CD14-positive monocyte (primary cell): ENCODE data around the gene DCAKD. TPM values are rescaled to one million over a fixed set of nuclear protein-coding genes. Genes with fewer than 3 reads are reported as not detected.

ENCODE experiments used
- DNase-seq, 3 donors: peaks; one replicate each; pipeline ENCODE4 v3.0.0-alpha.2; 2011 to 2022
- H2AFZ ChIP-seq: 2 replicates; pipeline ENCODE4 v1.6.0; 2012; ENCODE audit warnings: mild to moderate bottlenecking, low read depth, low read length, inconsistent platforms; ENCODE audit not compliant: insufficient read depth, poor library complexity, severe bottlenecking
- H3K27ac ChIP-seq, 2 donors: 1 replicate in 1 of 2; 2 replicates in 1 of 2; pipeline ENCODE4 v1.5.1; 2012 to 2013; ENCODE audit warnings: low read length in 2 of 2, control low read depth in 1 of 2, inconsistent platforms in 1 of 2, low read depth in 1 of 2, mild to moderate bottlenecking in 1 of 2
- H3K27me3 ChIP-seq, 2 donors: one replicate each; pipeline versions ENCODE4 v1.6.0 to v1.6.1; 2011 to 2013; ENCODE audit warnings: low read length in 2 of 2; ENCODE audit not compliant: control insufficient read depth in 2 of 2, insufficient read depth in 2 of 2
- H3K36me3 ChIP-seq, 2 donors: replicated peaks in 1 of 2; 1 replicate in 1 of 2; 2 replicates in 1 of 2; pipeline versions ENCODE4 v1.5.1 to v1.6.1; 2012 to 2013; ENCODE audit warnings: low read length in 2 of 2, control low read depth in 1 of 2, inconsistent platforms in 1 of 2, mild to moderate bottlenecking in 1 of 2; ENCODE audit not compliant: insufficient read depth in 2 of 2, control insufficient read depth in 1 of 2
- H3K4me1 ChIP-seq, 2 donors: 1 replicate in 1 of 2; 2 replicates in 1 of 2; pipeline versions ENCODE4 v1.5.1 to v1.6.1; 2012 to 2013; ENCODE audit warnings: low read length in 2 of 2, control low read depth in 1 of 2, inconsistent platforms in 1 of 2, mild to moderate bottlenecking in 1 of 2, moderate library complexity in 1 of 2; ENCODE audit not compliant: insufficient read depth in 2 of 2, control insufficient read depth in 1 of 2
- H3K4me2 ChIP-seq: replicated peaks from 2 replicates; pipeline ENCODE3; 2012; ENCODE audit warnings: low read length, moderate library complexity, mild to moderate bottlenecking; ENCODE audit not compliant: poor library complexity, severe bottlenecking; ENCODE audit errors: extremely low read depth
- H3K4me3 ChIP-seq, 3 experiments: fragments of 200-600 bp in 1 of 3; sonication (generic) in 1 of 3; replicated peaks in 1 of 3; 1 replicate in 2 of 3; 2 replicates in 1 of 3; pipeline ENCODE4 v1.5.1; 2011 to 2013; ENCODE audit warnings: low read length in 3 of 3, mild to moderate bottlenecking in 3 of 3, control low read depth in 2 of 3, low read depth in 2 of 3, inconsistent platforms in 1 of 3, moderate library complexity in 1 of 3
- H3K79me2 ChIP-seq: 2 replicates; pipeline ENCODE4 v1.6.0; 2012; ENCODE audit warnings: mild to moderate bottlenecking, control low read depth, inconsistent platforms, low read length, moderate library complexity; ENCODE audit not compliant: insufficient read depth
- H3K9ac ChIP-seq: 2 replicates; pipeline ENCODE4 v1.6.0; 2017; ENCODE audit warnings: low read length, mild to moderate bottlenecking; ENCODE audit not compliant: insufficient read depth, poor library complexity, severe bottlenecking
- H3K9me3 ChIP-seq, 2 donors: replicated peaks in 1 of 2; 1 replicate in 1 of 2; 2 replicates in 1 of 2; pipeline versions ENCODE4 v1.5.1 to v1.6.1; 2012 to 2013; ENCODE audit warnings: low read length in 2 of 2, control low read depth in 1 of 2; ENCODE audit not compliant: control insufficient read depth in 1 of 2, insufficient read depth in 1 of 2
- H4K20me1 ChIP-seq: 2 replicates; pipeline ENCODE4 v1.6.0; 2012; ENCODE audit warnings: mild to moderate bottlenecking, low read length, control low read depth, moderate library complexity; ENCODE audit not compliant: insufficient read depth
- H3K27ac Mint-ChIP-seq, 7 donors: one replicate each; pipeline ENCODE4 v1.8.0; 2020; ENCODE audit warnings: mild to moderate bottlenecking in 7 of 7, mixed read lengths in 7 of 7, moderate library complexity in 6 of 7, inconsistent platforms in 2 of 7
- H3K27me3 Mint-ChIP-seq, 3 donors: one replicate each; pipeline ENCODE4 v1.8.0; 2021 to 2022; ENCODE audit warnings: low read depth in 3 of 3, mild to moderate bottlenecking in 3 of 3, mixed read lengths in 3 of 3, moderate library complexity in 3 of 3, inconsistent platforms in 1 of 3
- H3K36me3 Mint-ChIP-seq, 2 donors: one replicate each; pipeline ENCODE4 v1.8.0; 2020; ENCODE audit warnings: mixed read lengths in 2 of 2, inconsistent platforms in 1 of 2, mild to moderate bottlenecking in 1 of 2
- H3K4me1 Mint-ChIP-seq: one replicate; pipeline ENCODE4 v1.8.0; 2020; ENCODE audit warnings: mild to moderate bottlenecking, mixed read lengths
- H3K4me3 Mint-ChIP-seq, 2 donors: one replicate each; pipeline ENCODE4 v1.8.0; 2020; ENCODE audit warnings: mild to moderate bottlenecking in 2 of 2, mixed read lengths in 2 of 2, moderate library complexity in 1 of 2
- H3K9me3 Mint-ChIP-seq, 7 donors: one replicate each; pipeline ENCODE4 v1.8.0; 2020 to 2022; ENCODE audit warnings: mixed read lengths in 7 of 7, mild to moderate bottlenecking in 6 of 7, moderate library complexity in 6 of 7, inconsistent platforms in 2 of 7
- WGBS: methylation state at CpG from one replicate; pipeline ENCODE4 v1.1.5; 2013; ENCODE audit warnings: missing lambda C conversion rate; ENCODE audit not compliant: insufficient coverage; 5-methylcytosine and 5-hydroxymethylcytosine counted together
- intact Hi-C, 2 donors: fragments of 100-400 bp; cut with micrococcal nuclease; formaldehyde crosslinking; loops; one replicate each; pipeline versions ENCODE4 v1.15.0 to v1.15.1; 2023
- polyA plus RNA-seq, 3 donors: library from polyadenylated mRNA; depleted of rRNA in 1 of 3; unstranded in 2 of 3; stranded (reverse) in 1 of 3; fragments of 300-500 nt in 2 of 3; fragments of >200 nt in 1 of 3; fragmentation: Illumina TruSeq in 2 of 3; gene quantifications; 1 replicate in 2 of 3; 2 replicates in 1 of 3; pipeline ENCODE4 v1.2.3, GENCODE V29; 2012 to 2021
- TF ChIP-seq, protein P1 (sequence below): fragments of 200-600 bp; IDR thresholded peaks from one replicate; pipeline ENCODE4 v1.8.0; 2022; ENCODE audit warnings: antibody characterized with exemption, mild to moderate bottlenecking

The DCAKD gene
- polyA plus RNA-seq, 3 donors = 6.6 to 10.0 (median 8.7) TPM

- H3K36me3 Mint-ChIP-seq = peaks cover 29 to 51% of the 10 kb centered on the region in 2 donors
- TF ChIP-seq, protein P1, sequence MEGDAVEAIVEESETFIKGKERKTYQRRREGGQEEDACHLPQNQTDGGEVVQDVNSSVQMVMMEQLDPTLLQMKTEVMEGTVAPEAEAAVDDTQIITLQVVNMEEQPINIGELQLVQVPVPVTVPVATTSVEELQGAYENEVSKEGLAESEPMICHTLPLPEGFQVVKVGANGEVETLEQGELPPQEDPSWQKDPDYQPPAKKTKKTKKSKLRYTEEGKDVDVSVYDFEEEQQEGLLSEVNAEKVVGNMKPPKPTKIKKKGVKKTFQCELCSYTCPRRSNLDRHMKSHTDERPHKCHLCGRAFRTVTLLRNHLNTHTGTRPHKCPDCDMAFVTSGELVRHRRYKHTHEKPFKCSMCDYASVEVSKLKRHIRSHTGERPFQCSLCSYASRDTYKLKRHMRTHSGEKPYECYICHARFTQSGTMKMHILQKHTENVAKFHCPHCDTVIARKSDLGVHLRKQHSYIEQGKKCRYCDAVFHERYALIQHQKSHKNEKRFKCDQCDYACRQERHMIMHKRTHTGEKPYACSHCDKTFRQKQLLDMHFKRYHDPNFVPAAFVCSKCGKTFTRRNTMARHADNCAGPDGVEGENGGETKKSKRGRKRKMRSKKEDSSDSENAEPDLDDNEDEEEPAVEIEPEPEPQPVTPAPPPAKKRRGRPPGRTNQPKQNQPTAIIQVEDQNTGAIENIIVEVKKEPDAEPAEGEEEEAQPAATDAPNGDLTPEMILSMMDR = no peak
- intact Hi-C loops = no loop called here
- 15% methylated on average over 2 of the region's 5 CpGs for WGBS
- no peak overlapping the region for H3K4me3 Mint-ChIP-seq
- Histone ChIP-seq H3K4me3 (no peak overlapping the region), H2AFZ (no peak overlapping the region), H3K9me3 (no peaks in the 10 kb centered on the region), H3K27ac (peak overlapping the region in 1 of 2 donors; percentile 65), H3K9ac (no peak overlapping the region), H3K27me3 (no peaks in the 10 kb centered on the region), H3K36me3 (peaks cover 15 to 49% of the 10 kb centered on the region in 2 donors), H4K20me1 (peaks cover 92% of the 10 kb centered on the region), H3K4me1 (peaks cover 41 to 48% of the 10 kb centered on the region in 2 donors), H3K4me2 (no peak overlapping the region), H3K79me2 (peaks cover 86% of the 10 kb centered on the region)
- H3K27me3 Mint-ChIP-seq = peaks cover 0 to 4% (median 0%) of the 10 kb centered on the region in 3 donors
- H3K4me1 Mint-ChIP-seq = peaks cover 55% of the 10 kb centered on the region
- peaks cover 0 to 3% (median 0%) of the 10 kb centered on the region in 7 donors for H3K9me3 Mint-ChIP-seq
- H3K27ac Mint-ChIP-seq = peak overlapping the region in 5 of 7 donors; percentile 33 to 77 (median 55)
- DNase-seq = no peak
Observed at GRCh38 chr17:45073414-45074070, 22.1 kb upstream of the DCAKD start.

- Mint-ChIP-seq H3K4me3 (no peak overlapping the region), H3K9me3 (no peaks in the 10 kb centered on the region)
- intact Hi-C loops = no loop called here
Observed at GRCh38 chr17:45070809-45071208, 19.4 kb upstream of the DCAKD start.

More at GRCh38 chr17:45070809-45071208, 19.4 kb upstream of the DCAKD start:
- Histone ChIP-seq H3K4me2 (no peak overlapping the region), H3K27ac (peak overlapping the region in 1 of 2 donors; percentile 49), H3K4me1 (peaks cover 23 to 29% of the 10 kb centered on the region in 2 donors), H4K20me1 (peaks cover 94% of the 10 kb centered on the region), H3K4me3 (no peak overlapping the region), H2AFZ (no peak overlapping the region), H3K27me3 (no peaks in the 10 kb centered on the region), H3K36me3 (peaks cover 18 to 54% of the 10 kb centered on the region in 2 donors), H3K9ac (no peak overlapping the region), H3K79me2 (peaks cover 98% of the 10 kb centered on the region), H3K9me3 (no peaks in the 10 kb centered on the region)
- WGBS = 0% methylated on average over 1 of the region's 2 CpGs
- DNase-seq = peak in 1 of 3 donors; percentile 35
- peak overlapping the region in 5 of 7 donors; percentile 10 to 83 (median 74) for H3K27ac Mint-ChIP-seq
- peaks cover 45% of the 10 kb centered on the region for H3K4me1 Mint-ChIP-seq
- TF ChIP-seq, protein P1 = no peak
- peaks cover 0 to 1% (median 0%) of the 10 kb centered on the region in 3 donors for H3K27me3 Mint-ChIP-seq
- H3K36me3 Mint-ChIP-seq = peaks cover 37 to 62% of the 10 kb centered on the region in 2 donors
